Stimulated activated CD4-positive, alpha-beta T cell treated with anti-CD3 and anti-CD28 coated beads, Interleukin-4, amount 100 ng/mL, for 24 hours (primary cell): ENCODE data around the gene ZMYM1.
"Not testable (repeated sequence)": the region's sequence is repeated elsewhere in the genome, so short reads cannot be mapped to it uniquely, and the experiment has no call there.

Source experiments
- DNase-seq: peaks from one replicate; pipeline ENCODE4 v3.0.0-alpha.2; 2020

ZMYM1 gene

GRCh38 chr1:35079003-35079930 lies at the start of gene ZMYM1:
ZMYM1 (plus strand) TSS chr1:35079385; CDS start chr1:35093988, 14,603 bp downstream.
- peak; percentile 92 for DNase-seq

GRCh38 chr1:35029761-35030160 lies 49.4 kb upstream of the ZMYM1 start:
- no peak for DNase-seq

GRCh38 chr1:35030338-35030737 lies 48.8 kb upstream of the ZMYM1 start:
- no peak for DNase-seq

- DNase-seq = peak; percentile 54
Measured at GRCh38 chr1:35030756-35031446, 48.3 kb upstream of the ZMYM1 start.

GRCh38 chr1:35032384-35032739 lies 46.8 kb upstream of the ZMYM1 start:
- DNase-seq = no peak

- DNase-seq = no peak
Measured at GRCh38 chr1:35033346-35033745, 45.8 kb upstream of the ZMYM1 start.

- DNase-seq = no peak
Measured at GRCh38 chr1:35036621-35037020, 42.6 kb upstream of the ZMYM1 start.

- DNase-seq = no peak
Measured at GRCh38 chr1:35037206-35037605, 42.0 kb upstream of the ZMYM1 start.

- DNase-seq = no peak
Measured at GRCh38 chr1:35038723-35039122, 40.5 kb upstream of the ZMYM1 start.

- no peak for DNase-seq
Measured at GRCh38 chr1:35043498-35043897, 35.7 kb upstream of the ZMYM1 start.

GRCh38 chr1:35044431-35044830 lies 34.8 kb upstream of the ZMYM1 start:
- no peak for DNase-seq

- DNase-seq = no peak
Measured at GRCh38 chr1:35046730-35047129, 32.5 kb upstream of the ZMYM1 start.

GRCh38 chr1:35047188-35047858 lies 31.9 kb upstream of the ZMYM1 start:
- no peak for DNase-seq

GRCh38 chr1:35049116-35049515 lies 30.1 kb upstream of the ZMYM1 start:
- DNase-seq = no peak

- DNase-seq = no peak
Measured at GRCh38 chr1:35053433-35053832, 25.8 kb upstream of the ZMYM1 start.

- DNase-seq = not testable (repeated sequence)
Measured at GRCh38 chr1:35054282-35054681, 24.9 kb upstream of the ZMYM1 start.

- not testable (repeated sequence) for DNase-seq
Measured at GRCh38 chr1:35058321-35058720, 20.9 kb upstream of the ZMYM1 start.

- DNase-seq = no peak
Measured at GRCh38 chr1:35058988-35059387, 20.2 kb upstream of the ZMYM1 start.

GRCh38 chr1:35062518-35063196 lies 16.5 kb upstream of the ZMYM1 start:
- DNase-seq = no peak

GRCh38 chr1:35064265-35064664 lies 14.9 kb upstream of the ZMYM1 start:
- no peak for DNase-seq

- no peak for DNase-seq
Measured at GRCh38 chr1:35069746-35070145, 9.4 kb upstream of the ZMYM1 start.

- no peak for DNase-seq
Measured at GRCh38 chr1:35073265-35073811, 5.8 kb upstream of the ZMYM1 start.

GRCh38 chr1:35076426-35076825 lies 2.8 kb upstream of the ZMYM1 start:
- not testable (repeated sequence) for DNase-seq
